NCI-H2227 treated with DMSO at 0.1 percent for 48 hours (cell line): ENCODE results near the gene SKI.
"Not testable (repeated sequence)": the region's sequence is repeated elsewhere in the genome, so short reads cannot be mapped to it uniquely, and the experiment has no call there.

ENCODE experiments used
- DNase-seq: peaks from one replicate; lab custom pipeline; 2025; lab: John Stamatoyannopoulos, UW

Gene SKI

GRCh38 chr1:2291577-2291976, 63.5 kb downstream of the SKI start:
- no peak for DNase-seq

DNA sequence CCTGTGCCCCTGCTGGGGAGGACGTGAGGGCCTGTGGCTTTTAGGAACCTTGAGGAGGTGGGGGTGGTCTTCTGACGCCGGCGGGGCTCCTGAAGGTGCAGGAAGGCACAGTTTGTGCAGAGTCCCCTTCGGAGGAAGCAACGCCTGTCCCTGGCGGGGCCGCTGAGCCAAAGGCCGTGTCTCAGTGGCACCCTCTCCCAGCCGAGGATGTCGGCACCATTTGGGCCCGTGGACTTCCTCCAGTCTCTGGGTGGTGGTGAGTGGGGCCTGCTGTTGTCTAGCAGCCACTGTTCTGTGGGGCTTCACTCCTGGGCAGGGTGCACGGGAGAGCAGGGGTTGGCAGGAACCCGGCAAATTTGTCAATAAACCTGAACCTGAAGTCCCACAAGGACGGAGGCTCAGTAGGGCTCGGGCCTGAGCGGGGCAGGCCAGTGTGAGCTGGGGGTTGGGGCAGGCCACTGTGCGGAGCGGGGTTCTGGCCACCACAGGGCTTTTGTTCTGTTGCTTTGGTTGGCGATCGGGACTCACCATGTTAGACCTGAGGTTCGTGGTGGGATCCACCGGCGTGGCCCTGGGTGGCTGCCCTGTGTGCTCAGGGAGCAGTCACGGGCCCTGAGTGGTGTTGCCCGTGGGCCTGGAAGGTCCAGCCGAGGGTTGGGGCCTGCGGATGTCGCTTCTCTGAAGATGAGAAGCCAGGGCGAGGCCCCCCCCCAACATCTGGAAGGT, 64.8 kb downstream of the SKI start:
- no peak for DNase-seq

- DNase-seq, result no peak
These were observed 66.1 kb downstream of the SKI start for GRCh38 chr1:2294033-2294724.

GRCh38 chr1:2294725-2295078, 66.6 kb downstream of the SKI start:
- no peak for DNase-seq

- no peak for DNase-seq
These were observed 67.4 kb downstream of the SKI start for GRCh38 chr1:2295526-2295925.

DNA sequence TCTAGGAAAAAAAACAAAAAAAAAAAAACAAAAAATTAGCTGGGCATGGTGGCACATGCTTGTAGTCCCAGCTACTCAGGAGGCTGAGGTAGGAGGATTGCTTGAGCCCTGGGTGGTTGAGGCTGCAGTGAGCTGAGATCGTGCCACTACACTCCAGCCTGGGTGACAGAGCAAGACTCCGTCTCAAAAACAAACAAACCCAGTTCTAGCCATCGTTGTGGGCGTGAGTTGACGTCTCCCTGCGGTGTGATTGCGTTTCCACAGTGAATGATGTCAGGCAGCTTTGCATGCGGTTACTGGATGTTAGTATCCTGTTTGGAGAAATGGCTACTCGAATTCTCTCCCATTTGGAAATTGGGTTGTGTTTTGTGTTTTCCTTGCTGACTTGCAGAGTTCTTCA, 68.1 kb downstream of the SKI start:
- not testable (repeated sequence) for DNase-seq

DNA sequence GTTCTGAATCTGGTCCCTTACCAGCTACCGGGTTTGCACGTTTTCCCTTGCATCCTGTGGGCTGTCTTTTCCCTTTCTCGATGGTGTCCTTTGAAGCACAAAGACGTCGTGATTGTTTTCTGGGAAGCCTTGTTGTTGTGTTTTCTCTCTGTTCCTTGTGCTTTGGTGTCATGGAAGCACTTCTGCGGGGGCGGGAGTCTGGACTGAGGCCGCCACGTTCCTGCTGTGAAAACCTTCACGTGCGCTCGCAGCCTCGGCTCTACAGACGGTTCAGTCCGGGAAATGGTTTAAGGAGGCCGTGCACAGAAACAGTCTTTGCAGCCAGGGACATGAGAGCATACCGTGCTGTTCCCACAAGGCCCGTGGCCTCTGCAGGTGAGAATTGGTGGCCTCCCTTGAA, 68.5 kb downstream of the SKI start:
- DNase-seq, result no peak

GRCh38 chr1:2297246-2298011, 69.3 kb downstream of the SKI start:
- no peak for DNase-seq

DNA sequence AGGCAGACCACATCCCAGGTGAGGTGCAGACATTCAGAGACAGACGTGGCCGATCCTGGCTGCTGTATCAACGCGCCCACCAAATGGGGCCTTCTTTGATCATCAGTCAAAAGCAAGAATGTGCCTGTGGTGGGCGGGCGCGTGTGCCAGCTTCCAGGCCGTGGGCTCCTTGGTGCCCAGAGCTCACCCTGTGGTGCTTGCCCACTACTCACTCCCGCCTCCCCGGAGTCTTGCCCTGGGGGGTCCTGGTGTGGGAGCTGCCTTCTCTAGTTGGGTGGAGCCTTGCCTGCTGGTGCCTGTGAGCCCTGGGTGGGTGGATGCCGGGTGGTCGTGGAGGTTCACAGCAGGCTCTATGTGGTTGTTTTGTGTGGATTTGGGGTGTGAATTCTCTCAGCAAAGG, 70.6 kb downstream of the SKI start:
- DNase-seq, result no peak

GRCh38 chr1:2299131-2299627, 71.1 kb downstream of the SKI start:
- no peak for DNase-seq

DNA sequence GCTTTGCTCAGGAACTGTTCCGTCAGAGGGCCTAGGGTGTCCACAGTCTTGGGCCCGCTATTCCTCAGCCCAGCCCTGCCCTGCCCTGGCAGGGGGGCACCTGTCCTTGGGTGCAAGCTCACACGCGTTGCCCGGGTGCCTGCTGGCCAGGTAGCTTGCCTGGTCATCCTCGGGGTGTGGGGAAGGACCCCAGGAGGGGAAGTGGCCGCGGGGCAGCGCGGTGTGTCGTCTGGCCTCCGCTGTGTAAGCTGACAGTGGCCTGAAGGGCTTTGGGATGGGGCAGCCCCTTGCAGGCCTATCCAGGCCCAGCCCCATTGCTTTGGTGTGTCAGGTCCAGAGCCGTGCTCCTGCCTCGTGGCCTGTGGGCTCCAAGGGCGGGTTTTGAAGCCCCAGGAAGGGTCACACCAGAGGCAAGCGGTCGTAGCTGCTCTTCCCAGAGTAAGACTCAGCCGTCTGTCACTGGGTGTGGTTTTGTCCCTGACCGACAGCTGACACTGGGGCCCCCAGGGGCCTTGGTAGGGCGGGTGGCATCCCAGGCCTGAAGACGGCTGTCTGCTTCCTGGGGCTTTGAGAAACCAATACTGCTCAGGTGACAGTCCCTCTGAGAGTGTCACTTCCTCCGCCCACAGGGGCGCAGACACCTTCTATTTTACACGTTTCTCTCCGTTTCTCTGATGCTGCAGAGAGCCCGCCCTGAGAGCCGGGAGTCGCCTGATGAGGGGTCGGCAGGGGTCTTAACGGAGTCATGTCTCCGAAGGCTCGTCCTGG, 72.1 kb downstream of the SKI start:
- DNase-seq, result no peak

- no peak for DNase-seq
These were observed 72.9 kb downstream of the SKI start for GRCh38 chr1:2300851-2301606.

DNA sequence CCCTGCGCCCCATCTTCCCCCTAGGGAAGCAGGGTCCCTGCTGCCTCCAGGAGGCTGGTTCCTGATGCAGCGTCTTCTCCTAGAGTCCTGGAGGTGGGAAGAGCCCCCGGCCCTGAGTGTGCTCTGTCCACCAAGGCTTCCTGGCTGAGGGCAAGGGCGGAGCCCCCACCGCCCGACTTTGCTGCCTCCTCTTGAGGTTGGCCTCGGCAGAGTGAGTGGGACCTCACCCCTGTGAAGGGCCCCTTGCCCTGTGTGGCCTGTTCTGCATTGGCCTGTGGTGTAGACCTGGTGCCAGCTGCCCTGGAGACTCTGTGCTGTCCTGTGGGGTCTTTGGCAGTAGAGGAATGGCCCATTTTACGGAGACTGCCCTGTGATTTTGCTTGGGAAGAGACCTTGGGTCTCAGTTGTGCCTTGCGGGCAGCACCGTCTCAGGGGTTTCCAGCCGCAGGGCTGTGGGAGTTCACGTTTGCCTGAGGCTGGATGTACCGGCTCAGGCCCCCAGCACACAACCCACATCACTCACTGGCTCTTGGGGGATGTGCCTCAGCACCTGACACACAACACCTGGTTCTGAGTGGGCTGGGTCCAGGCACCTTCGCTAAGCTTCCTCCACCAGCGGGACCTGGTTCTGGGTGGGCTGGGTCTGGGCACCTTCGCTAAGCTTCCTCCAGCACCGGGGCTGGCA, 73.6 kb downstream of the SKI start:
- no peak for DNase-seq

GRCh38 chr1:2302292-2302925, 74.3 kb downstream of the SKI start:
- DNase-seq, result no peak

DNA sequence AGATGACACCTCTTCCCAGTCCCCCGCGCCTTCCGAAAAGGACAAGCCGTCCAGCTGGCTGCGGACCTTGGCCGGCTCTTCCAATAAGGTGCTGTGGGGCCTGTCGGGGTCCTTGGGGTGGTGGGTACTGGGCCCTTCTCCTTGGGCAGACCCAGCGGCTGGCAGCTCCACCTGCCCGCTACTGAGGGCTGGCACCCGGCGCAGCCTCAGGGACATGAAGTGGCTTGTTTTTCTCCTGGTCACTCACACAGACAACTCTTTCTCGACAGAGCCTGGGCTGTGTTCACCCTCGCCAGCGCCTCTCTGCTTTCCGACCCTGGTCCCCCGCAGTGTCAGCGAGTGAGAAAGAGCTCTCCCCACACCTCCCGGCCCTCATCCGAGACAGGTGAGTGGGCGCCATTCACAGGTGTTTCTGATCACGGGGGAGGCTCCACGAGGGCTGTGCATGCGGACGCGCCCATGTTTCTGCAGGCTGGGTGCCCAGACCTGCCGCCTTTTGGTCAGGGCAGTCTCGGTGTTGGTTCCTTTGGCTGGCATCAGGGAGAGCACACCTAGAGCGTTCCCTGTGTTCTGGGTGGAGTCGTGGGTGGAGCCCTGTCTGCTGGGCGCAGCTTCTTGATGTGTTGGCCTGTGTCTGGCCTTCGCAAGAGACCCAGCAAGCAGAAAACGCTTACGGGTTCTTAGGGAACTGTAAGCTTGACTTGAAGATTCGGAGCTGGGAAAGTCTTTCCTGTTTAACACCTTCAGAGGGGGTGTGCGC, 75.1 kb downstream of the SKI start:
- no peak for DNase-seq

- DNase-seq, result no peak
These were observed 75.7 kb downstream of the SKI start for GRCh38 chr1:2303781-2304180.

DNA sequence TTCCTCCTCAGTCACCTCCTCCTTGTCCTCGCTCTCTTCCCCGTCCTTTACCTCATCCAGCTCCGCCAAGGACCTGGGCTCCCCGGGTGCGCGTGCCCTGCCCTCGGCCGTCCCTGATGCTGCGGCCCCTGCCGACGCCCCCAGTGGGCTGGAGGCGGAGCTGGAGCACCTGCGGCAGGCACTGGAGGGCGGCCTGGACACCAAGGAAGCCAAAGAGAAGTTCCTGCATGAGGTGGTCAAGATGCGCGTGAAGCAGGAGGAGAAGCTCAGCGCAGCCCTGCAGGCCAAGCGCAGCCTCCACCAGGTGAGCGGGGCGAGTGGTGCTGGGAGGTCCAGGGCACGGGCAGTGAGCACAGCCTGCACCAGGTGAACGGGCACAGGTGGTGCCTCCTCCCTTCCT, 76.2 kb downstream of the SKI start:
- no peak for DNase-seq

GRCh38 chr1:2304921-2305681, 77.0 kb downstream of the SKI start:
- DNase-seq, result no peak
